A549 treated with Hydrocortisone at 1 μM for 4 hours (cell line): Measurements from ENCODE around the gene CDC42SE2. TPM values are rescaled to one million over a fixed set of nuclear protein-coding genes. Genes with fewer than 3 reads are reported as not detected.

ENCODE experiments used
- total RNA-seq: library from RNA; stranded (reverse); fragments of 200-300 nt; extraction: Qiagen RNA extraction; gene quantifications from 5 replicates; pipeline ENCODE4 v1.2.3, GENCODE V29; 2022

Gene CDC42SE2, protein sequence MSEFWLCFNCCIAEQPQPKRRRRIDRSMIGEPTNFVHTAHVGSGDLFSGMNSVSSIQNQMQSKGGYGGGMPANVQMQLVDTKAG
- total RNA-seq = 28.9 to 46.2 TPM (median 33.5 TPM) in 5 replicates

DNA sequence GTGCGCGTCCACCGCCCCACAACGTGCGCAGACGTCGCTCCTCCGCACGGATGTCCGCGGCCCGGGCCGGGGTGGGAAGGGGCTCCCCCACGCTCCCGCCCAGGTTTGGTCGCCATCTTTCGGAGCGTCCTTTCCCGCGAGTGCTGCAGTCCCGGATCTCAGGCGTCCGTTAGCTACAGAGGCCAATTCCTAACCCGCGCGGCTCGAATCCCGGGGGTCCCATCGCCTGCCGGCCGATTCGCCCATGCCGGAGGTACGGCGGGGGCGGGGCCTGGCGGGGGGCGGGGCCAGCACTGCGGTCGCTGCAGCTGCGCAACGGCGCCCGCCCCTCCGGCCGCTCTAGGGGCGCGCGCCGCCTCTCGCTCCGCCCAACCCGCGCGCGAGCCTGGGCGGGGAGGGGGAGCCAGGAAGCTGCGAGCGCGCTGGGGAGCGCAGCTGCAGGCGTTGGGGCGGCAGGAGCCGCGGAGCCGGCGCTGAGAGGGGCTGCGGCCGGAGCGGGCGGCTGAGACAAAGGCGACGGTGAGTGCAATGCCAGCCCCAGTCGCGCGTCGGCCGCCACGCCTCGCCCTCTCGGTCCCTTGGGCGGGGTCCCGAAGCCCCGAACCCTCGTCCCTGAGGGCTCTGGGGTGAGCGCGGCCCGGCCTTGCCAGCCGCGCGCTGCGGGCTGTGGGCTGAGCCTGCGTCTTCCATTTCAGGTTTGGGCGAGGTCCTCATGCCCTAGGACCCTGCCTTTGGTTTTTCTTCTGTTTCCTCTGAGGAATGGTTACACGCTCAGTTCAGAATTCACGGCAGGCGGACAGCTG, at the start of gene CDC42SE2:
Gene CDC42SE2 (plus strand): TSS at position 406 of the 803 bp plus-strand sequence. CDS start 95,441 bp downstream, outside the sequence.

Other genes with a start within 250 kb of the CDC42SE2 start
- 416 to 523 TPM (median 477 TPM) in 5 replicates for gene HINT1, start 98.8 kb upstream of the CDC42SE2 start, total RNA-seq
- gene LYRM7, start 93.1 kb upstream of the CDC42SE2 start, total RNA-seq = 1.9 to 3.9 TPM (median 3.8 TPM) in 5 replicates